ENCODE results near the gene GRIN2A.

GRIN2A gene

GRCh38 chr16:10123141-10123540, 59.1 kb downstream of the GRIN2A start:
- H3K9me2 ChIP-seq (replicated peaks; ENCODE audit: insufficient read depth, low read length), result no peaks in the 10 kb centered on the region
- no peaks in the 10 kb centered on the region for H3F3A ChIP-seq (ENCODE audit: insufficient read depth, low read length)
- DNase-seq, result no peak
- no peak overlapping the region for H2AFZ ChIP-seq (ENCODE audit: low read length)
- no peak overlapping the region for H3K4me2 ChIP-seq (ENCODE audit: low read depth, low read length)
- TF ChIP-seq CTCF (IDR thresholded peaks at IDR 0.05; ENCODE audit: low read length) (no peak), EZH2 (optimal IDR thresholded peaks at IDR 0.05; ENCODE audit: low read depth, low read length) (no peak), EZH2phosphoT487 (IDR thresholded peaks at IDR 0.05; ENCODE audit: low read length) (no peak)
- H3K9ac ChIP-seq (ENCODE audit: low read length), result no peak overlapping the region
- H3K4me3 ChIP-seq (ENCODE audit: low read length), result no peak overlapping the region
- no peaks in the 10 kb centered on the region for H3K9me3 ChIP-seq (replicated peaks; ENCODE audit: insufficient read depth, low read length)
- no peaks in the 10 kb centered on the region for H3K4me1 ChIP-seq (ENCODE audit: low read length)
- no peaks in the 10 kb centered on the region for H3K79me2 ChIP-seq (ENCODE audit: low read length)
- H3K36me3 ChIP-seq (replicated peaks; ENCODE audit: insufficient read depth, low read length), result no peaks in the 10 kb centered on the region
- H4K20me1 ChIP-seq (ENCODE audit: insufficient read depth, low read length), result no peaks in the 10 kb centered on the region
- no peaks in the 10 kb centered on the region for H3K27me3 ChIP-seq (replicated peaks; ENCODE audit: insufficient read depth, low read length)
- H3K27ac ChIP-seq (ENCODE audit: low read length), result no peak overlapping the region

- H2AFZ ChIP-seq (ENCODE audit: low read length), result no peak overlapping the region
Measured at GRCh38 chr16:10122546-10122945, 59.7 kb downstream of the GRIN2A start.

GRCh38 chr16:10121897-10122425, 60.3 kb downstream of the GRIN2A start:
- no peak for TF ChIP-seq CTCF (IDR thresholded peaks at IDR 0.05; ENCODE audit: low read length)
- Histone ChIP-seq H4K20me1 (ENCODE audit: insufficient read depth, low read length) (no peaks in the 10 kb centered on the region), H3F3A (ENCODE audit: insufficient read depth, low read length) (no peaks in the 10 kb centered on the region), H3K9me3 (replicated peaks; ENCODE audit: insufficient read depth, low read length) (no peaks in the 10 kb centered on the region), H3K9ac (ENCODE audit: low read length) (no peak overlapping the region), H3K36me3 (replicated peaks; ENCODE audit: insufficient read depth, low read length) (no peaks in the 10 kb centered on the region), H3K4me1 (ENCODE audit: low read length) (no peaks in the 10 kb centered on the region), H3K27ac (ENCODE audit: low read length) (no peak overlapping the region), H3K9me2 (replicated peaks; ENCODE audit: insufficient read depth, low read length) (no peaks in the 10 kb centered on the region), H3K4me2 (ENCODE audit: low read depth, low read length) (no peak overlapping the region), H3K4me3 (ENCODE audit: low read length) (no peak overlapping the region), H3K79me2 (ENCODE audit: low read length) (no peaks in the 10 kb centered on the region), H3K27me3 (replicated peaks; ENCODE audit: insufficient read depth, low read length) (no peaks in the 10 kb centered on the region), H2AFZ (ENCODE audit: low read length) (no peak overlapping the region)
- DNase-seq, result no peak

More at GRCh38 chr16:10122546-10122945, 59.7 kb downstream of the GRIN2A start:
- no peaks in the 10 kb centered on the region for H3F3A ChIP-seq (ENCODE audit: insufficient read depth, low read length)
- H3K4me1 ChIP-seq (ENCODE audit: low read length), result no peaks in the 10 kb centered on the region
- no peaks in the 10 kb centered on the region for H3K79me2 ChIP-seq (ENCODE audit: low read length)
- no peak overlapping the region for H3K4me3 ChIP-seq (ENCODE audit: low read length)
- H3K9me2 ChIP-seq (replicated peaks; ENCODE audit: insufficient read depth, low read length), result no peaks in the 10 kb centered on the region
- H3K27me3 ChIP-seq (replicated peaks; ENCODE audit: insufficient read depth, low read length), result no peaks in the 10 kb centered on the region
- H3K9me3 ChIP-seq (replicated peaks; ENCODE audit: insufficient read depth, low read length), result no peaks in the 10 kb centered on the region
- no peak overlapping the region for H3K27ac ChIP-seq (ENCODE audit: low read length)
- H4K20me1 ChIP-seq (ENCODE audit: insufficient read depth, low read length), result no peaks in the 10 kb centered on the region
- no peak overlapping the region for H3K9ac ChIP-seq (ENCODE audit: low read length)
- no peak for DNase-seq
- no peaks in the 10 kb centered on the region for H3K36me3 ChIP-seq (replicated peaks; ENCODE audit: insufficient read depth, low read length)
- H3K4me2 ChIP-seq (ENCODE audit: low read depth, low read length), result no peak overlapping the region
- TF ChIP-seq EZH2 (optimal IDR thresholded peaks at IDR 0.05; ENCODE audit: low read depth, low read length) (no peak), CTCF (IDR thresholded peaks at IDR 0.05; ENCODE audit: low read length) (0 out of 2 replicates have a peak, but pooled peaks have one; percentile 4)
